ENCODE results near the gene KCTD6.

DNA sequence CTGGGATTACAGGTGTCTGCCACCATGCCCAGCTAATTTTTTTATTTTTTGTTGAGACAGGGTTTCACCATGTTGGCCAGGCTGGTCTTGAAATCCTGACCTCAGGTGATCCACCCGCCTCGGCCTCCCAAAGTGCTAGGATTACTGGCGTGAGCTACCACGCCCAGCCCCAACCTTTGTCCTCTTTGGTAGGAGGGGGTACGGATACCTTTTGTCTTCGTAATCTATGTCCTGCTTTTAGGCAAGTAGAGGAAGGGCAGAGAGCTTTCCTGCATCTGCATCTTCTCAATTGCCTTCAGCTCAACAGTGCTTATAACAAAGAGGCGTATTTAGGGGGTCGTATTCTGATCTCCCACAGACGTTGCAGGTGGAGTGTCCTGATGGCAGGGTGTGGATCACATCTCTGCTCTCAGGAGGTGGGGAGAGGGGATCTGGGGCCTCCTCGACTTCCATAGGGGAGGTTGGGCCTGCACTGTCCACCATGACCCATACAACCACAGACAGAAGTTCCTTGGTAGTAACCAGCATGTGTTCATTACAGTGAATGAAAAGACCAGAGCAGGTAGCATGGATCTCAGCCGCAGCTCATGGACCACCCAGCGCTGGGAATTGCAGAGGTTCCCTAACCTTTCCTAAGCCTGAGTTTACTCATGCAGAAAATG, 21.4 kb upstream of the KCTD6 start:
- TF ChIP-seq ZNF274 (IDR thresholded peaks at IDR 0.05; ENCODE audit: low read depth, low read length) (no peak), YY1 (IDR thresholded peaks at IDR 0.05; ENCODE audit: insufficient read depth, insufficient read length) (no peak), SUZ12 (IDR thresholded peaks at IDR 0.05; ENCODE audit: extremely low read depth, insufficient read depth, insufficient read length) (no peak)
